ENCODE measurements around the gene FGFBP1. TPM values are rescaled to one million over a fixed set of nuclear protein-coding genes. Genes with fewer than 3 reads are reported as not detected.

The FGFBP1 gene
- total RNA-seq, 1 donor from 2014 or later: not detected

DNA sequence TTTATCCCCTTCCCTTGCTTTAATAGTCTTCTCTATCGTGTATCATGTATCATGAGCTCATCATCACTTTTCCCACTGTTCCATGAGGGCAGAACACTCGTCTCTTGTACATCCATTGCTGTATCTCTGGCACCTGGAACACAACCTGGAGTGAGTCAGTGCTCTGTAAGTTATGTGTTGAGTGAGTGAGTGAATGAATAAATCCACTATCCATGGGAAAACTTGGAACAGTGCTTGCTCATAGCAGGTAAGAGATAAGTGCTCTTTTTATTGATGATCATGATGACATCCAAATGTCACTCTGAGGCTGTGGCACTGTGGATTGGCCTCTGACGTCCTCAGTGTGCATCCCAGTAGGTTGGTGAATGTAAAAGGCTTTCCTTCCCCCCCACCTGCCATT lies 4.3 kb downstream of the FGFBP1 start:
- no peaks in the 10 kb centered on the region for H3K27me3 ChIP-seq
- no peak overlapping the region for H3K4me3 ChIP-seq
- H3K9me3 ChIP-seq: no peaks in the 10 kb centered on the region
- TF ChIP-seq, protein P1, sequence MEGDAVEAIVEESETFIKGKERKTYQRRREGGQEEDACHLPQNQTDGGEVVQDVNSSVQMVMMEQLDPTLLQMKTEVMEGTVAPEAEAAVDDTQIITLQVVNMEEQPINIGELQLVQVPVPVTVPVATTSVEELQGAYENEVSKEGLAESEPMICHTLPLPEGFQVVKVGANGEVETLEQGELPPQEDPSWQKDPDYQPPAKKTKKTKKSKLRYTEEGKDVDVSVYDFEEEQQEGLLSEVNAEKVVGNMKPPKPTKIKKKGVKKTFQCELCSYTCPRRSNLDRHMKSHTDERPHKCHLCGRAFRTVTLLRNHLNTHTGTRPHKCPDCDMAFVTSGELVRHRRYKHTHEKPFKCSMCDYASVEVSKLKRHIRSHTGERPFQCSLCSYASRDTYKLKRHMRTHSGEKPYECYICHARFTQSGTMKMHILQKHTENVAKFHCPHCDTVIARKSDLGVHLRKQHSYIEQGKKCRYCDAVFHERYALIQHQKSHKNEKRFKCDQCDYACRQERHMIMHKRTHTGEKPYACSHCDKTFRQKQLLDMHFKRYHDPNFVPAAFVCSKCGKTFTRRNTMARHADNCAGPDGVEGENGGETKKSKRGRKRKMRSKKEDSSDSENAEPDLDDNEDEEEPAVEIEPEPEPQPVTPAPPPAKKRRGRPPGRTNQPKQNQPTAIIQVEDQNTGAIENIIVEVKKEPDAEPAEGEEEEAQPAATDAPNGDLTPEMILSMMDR (IDR thresholded peaks at IDR 0.05): no peak
- H3K4me1 ChIP-seq: no peaks in the 10 kb centered on the region
- DNase-seq (ENCODE audit: low spot score in 2 of 2): no peak
- H3K27ac ChIP-seq: no peak overlapping the region
- intact Hi-C loops (cut with DNase I): no loop called here
- H3K36me3 ChIP-seq: no peaks in the 10 kb centered on the region

DNA sequence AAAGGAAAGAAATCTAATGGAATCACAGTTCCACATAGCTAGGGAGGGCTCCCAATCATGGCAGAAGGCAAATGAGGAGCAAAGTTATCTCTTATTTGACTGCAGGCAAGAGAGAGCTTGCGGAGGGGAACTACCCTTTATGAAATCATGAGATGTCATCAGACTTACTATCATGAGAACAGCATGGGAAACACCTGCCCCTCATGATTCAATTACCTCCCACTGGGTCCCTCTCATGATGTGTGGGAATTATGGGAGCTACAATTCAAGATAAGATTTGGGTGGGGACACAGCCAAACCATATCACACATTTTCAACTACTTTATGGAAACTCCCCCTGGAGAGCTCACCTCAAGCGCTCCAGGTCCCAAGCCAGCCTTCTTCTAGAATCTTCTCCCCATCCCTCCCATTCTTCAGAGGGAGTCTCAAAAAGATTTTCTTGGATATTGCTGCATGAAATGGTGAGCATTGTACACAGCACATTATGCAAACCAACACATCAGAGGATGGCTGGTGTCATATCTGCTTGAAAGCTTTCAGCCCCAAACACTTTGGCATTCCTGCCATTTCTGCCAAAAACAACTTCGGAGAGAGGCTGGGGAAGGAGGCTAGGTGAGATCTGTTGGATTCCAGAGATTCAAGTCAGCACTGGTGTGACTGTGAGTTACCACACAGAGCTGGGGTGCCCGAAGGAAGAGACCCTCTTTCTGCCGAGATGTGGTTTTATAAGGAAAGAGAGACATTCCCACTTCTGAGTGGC lies 6.9 kb downstream of the FGFBP1 start:
- Histone ChIP-seq H3K36me3 (no peaks in the 10 kb centered on the region), H3K27ac (no peak overlapping the region), H3K4me1 (no peaks in the 10 kb centered on the region), H3K4me3 (no peak overlapping the region), H3K27me3 (no peaks in the 10 kb centered on the region), H3K9me3 (no peaks in the 10 kb centered on the region)
- no peak for DNase-seq (ENCODE audit: low spot score in 2 of 2)
- intact Hi-C loops (cut with DNase I): no loop called here
- TF ChIP-seq, protein P1 (IDR thresholded peaks at IDR 0.05): no peak

DNA sequence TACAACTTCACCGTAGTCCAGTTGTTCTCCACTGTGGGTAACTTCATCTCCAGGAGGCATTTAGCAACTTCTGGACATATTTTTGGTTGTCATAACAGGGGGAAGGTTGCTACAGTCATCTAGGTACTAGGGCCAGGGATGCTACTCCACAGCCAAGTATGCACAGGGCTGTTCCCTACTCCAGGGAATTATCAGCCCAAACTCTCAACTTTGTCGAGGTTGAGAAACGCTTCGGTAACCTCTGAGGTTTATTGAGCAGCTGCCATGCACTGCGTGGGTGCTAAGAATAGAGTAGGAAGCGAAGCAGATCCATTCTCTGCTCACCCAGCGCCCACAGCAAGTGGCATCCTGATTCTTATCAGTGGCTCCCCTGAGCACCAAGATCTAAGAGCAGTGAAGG lies 8.2 kb downstream of the FGFBP1 start:
- H3K4me1 ChIP-seq: no peaks in the 10 kb centered on the region
- H3K4me3 ChIP-seq: no peak overlapping the region
- TF ChIP-seq, protein P1 (IDR thresholded peaks at IDR 0.05): no peak
- no peaks in the 10 kb centered on the region for H3K36me3 ChIP-seq
- no peaks in the 10 kb centered on the region for H3K9me3 ChIP-seq
- intact Hi-C loops (cut with DNase I): no loop called here
- no peak overlapping the region for H3K27ac ChIP-seq
- no peaks in the 10 kb centered on the region for H3K27me3 ChIP-seq
- no peak for DNase-seq (ENCODE audit: low spot score in 2 of 2)

DNA sequence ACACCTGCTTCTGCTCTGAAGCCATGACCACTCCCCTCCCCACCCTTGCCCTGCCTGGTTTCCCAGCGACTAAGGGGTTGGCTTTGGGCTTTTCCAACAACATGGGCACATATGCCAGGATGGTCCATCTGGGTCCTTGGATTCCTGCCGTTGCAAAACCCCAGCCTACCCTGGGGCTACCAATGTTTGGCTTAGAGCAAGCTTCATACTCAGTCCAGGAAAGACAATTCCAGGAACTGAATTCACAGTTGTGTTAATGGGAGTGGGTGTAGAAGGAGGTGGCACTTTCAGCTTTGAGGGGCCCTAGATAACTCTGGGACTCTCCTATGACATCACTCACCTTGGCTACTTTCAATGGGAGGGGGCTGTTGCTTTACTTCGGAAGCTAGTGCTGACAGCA lies 9.0 kb downstream of the FGFBP1 start:
- H3K4me3 ChIP-seq: no peak overlapping the region
- H3K27ac ChIP-seq: no peak overlapping the region
- H3K4me1 ChIP-seq: no peaks in the 10 kb centered on the region
- no peaks in the 10 kb centered on the region for H3K27me3 ChIP-seq
- no peaks in the 10 kb centered on the region for H3K36me3 ChIP-seq
- TF ChIP-seq, protein P1 (IDR thresholded peaks at IDR 0.05): no peak
- H3K9me3 ChIP-seq: no peaks in the 10 kb centered on the region
- intact Hi-C loops (cut with DNase I): no loop called here
- no peak for DNase-seq (ENCODE audit: low spot score in 2 of 2)

DNA sequence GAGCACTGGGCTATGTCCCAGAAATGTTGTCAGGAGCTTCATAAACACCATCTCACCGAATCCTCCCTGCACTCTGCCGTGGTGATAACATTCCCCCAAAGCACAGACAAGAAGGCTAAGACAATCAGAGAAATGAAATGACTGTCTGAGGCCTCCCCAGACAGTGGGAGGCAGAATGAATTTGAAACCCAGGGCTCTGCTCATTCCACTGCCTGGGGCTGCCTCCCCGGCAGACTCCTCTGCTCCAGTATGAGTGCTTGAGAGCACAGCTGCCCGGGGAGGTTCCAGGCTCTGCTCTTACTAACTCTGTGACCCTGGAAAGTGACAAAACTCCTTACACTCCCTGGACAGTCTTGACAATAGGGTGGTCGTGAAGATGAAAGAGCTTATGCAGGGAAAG lies 9.7 kb downstream of the FGFBP1 start:
- no peak overlapping the region for H3K27ac ChIP-seq
- intact Hi-C loops (cut with DNase I): no loop called here

More for the DNA sequence above, 9.7 kb downstream of the FGFBP1 start:
- no peaks in the 10 kb centered on the region for H3K36me3 ChIP-seq
- H3K4me1 ChIP-seq: no peaks in the 10 kb centered on the region
- DNase-seq (ENCODE audit: low spot score in 2 of 2): no peak
- no peak overlapping the region for H3K4me3 ChIP-seq
- no peaks in the 10 kb centered on the region for H3K9me3 ChIP-seq
- TF ChIP-seq, protein P1 (IDR thresholded peaks at IDR 0.05): no peak
- no peaks in the 10 kb centered on the region for H3K27me3 ChIP-seq

Data from ascending aorta (tissue), 2 donors.